DND-41 (cell line): ENCODE results near the gene RAVER2.

Experiments used
- ATAC-seq: fragments of 200-7000 bp; cut with Tn5 transposase; 3 replicates; pipeline ENCODE4 v1.9.1; 2021; ENCODE audit warnings: low read depth; ENCODE audit not compliant: insufficient read depth
- DNase-seq: peaks from one replicate; pipeline ENCODE4 v3.0.0-alpha.2; 2020
- H2AFZ ChIP-seq: 2 replicates; pipeline ENCODE4 v1.6.0; 2012; ENCODE audit warnings: low read depth, low read length
- H3K27ac ChIP-seq: 2 replicates; pipeline ENCODE4 v1.5.1; 2012; ENCODE audit warnings: low read length, inconsistent platforms
- H3K27me3 ChIP-seq: fragments of 200-600 bp; sonication (generic); 2 replicates; pipeline ENCODE4 v1.6.0; 2012; ENCODE audit warnings: low read length, mild to moderate bottlenecking, inconsistent platforms; ENCODE audit not compliant: insufficient read depth, poor library complexity
- H3K36me3 ChIP-seq: 2 replicates; pipeline ENCODE4 v1.5.1; 2012; ENCODE audit warnings: low read length, inconsistent platforms; ENCODE audit not compliant: insufficient read depth
- H3K4me1 ChIP-seq: 2 replicates; pipeline ENCODE4 v1.5.1; 2012; ENCODE audit warnings: mild to moderate bottlenecking, low read length; ENCODE audit not compliant: insufficient read depth
- H3K4me2 ChIP-seq: 2 replicates; pipeline ENCODE4 v1.6.0; 2012; ENCODE audit warnings: mild to moderate bottlenecking, moderate library complexity, low read length, inconsistent platforms; ENCODE audit not compliant: insufficient read depth
- H3K4me3 ChIP-seq, 2 experiments: fragments of 200-600 bp in 1 of 2; shearing (Covaris generic) in 1 of 2; 2 replicates each; pipeline ENCODE4 v1.5.1; 2012 to 2016; ENCODE audit warnings: inconsistent platforms in 2 of 2, low read length in 2 of 2, mild to moderate bottlenecking in 2 of 2, low read depth in 1 of 2, moderate library complexity in 1 of 2
- H3K79me2 ChIP-seq: 2 replicates; pipeline ENCODE4 v1.6.0; 2012; ENCODE audit warnings: low read length, inconsistent platforms; ENCODE audit not compliant: insufficient read depth
- H3K9ac ChIP-seq: 2 replicates; pipeline ENCODE4 v1.6.0; 2012; ENCODE audit warnings: low read depth, mild to moderate bottlenecking, inconsistent platforms, low read length, moderate library complexity
- H3K9me3 ChIP-seq: 2 replicates; pipeline ENCODE4 v1.5.1; 2012; ENCODE audit warnings: low read length, moderate library complexity, mild to moderate bottlenecking, inconsistent platforms; ENCODE audit not compliant: insufficient read depth, severe bottlenecking
- H4K20me1 ChIP-seq: 2 replicates; pipeline ENCODE4 v1.6.0; 2012; ENCODE audit warnings: low read length; ENCODE audit not compliant: insufficient read depth
- CTCF ChIP-seq: IDR thresholded peaks from 2 replicates; pipeline ENCODE4 v1.5.1; 2012; ENCODE audit warnings: borderline replicate concordance, low read length, moderate library complexity, mild to moderate bottlenecking; ENCODE audit not compliant: poor library complexity, severe bottlenecking; ENCODE audit errors: extremely low read depth
- EZH2 ChIP-seq: IDR thresholded peaks from 3 replicates; pipeline ENCODE4 v1.6.1; 2012; ENCODE audit warnings: borderline replicate concordance, low read depth, mild to moderate bottlenecking, moderate library complexity, low read length, inconsistent platforms; ENCODE audit not compliant: severe bottlenecking

The RAVER2 gene, protein sequence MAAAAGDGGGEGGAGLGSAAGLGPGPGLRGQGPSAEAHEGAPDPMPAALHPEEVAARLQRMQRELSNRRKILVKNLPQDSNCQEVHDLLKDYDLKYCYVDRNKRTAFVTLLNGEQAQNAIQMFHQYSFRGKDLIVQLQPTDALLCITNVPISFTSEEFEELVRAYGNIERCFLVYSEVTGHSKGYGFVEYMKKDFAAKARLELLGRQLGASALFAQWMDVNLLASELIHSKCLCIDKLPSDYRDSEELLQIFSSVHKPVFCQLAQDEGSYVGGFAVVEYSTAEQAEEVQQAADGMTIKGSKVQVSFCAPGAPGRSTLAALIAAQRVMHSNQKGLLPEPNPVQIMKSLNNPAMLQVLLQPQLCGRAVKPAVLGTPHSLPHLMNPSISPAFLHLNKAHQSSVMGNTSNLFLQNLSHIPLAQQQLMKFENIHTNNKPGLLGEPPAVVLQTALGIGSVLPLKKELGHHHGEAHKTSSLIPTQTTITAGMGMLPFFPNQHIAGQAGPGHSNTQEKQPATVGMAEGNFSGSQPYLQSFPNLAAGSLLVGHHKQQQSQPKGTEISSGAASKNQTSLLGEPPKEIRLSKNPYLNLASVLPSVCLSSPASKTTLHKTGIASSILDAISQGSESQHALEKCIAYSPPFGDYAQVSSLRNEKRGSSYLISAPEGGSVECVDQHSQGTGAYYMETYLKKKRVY

DNA sequence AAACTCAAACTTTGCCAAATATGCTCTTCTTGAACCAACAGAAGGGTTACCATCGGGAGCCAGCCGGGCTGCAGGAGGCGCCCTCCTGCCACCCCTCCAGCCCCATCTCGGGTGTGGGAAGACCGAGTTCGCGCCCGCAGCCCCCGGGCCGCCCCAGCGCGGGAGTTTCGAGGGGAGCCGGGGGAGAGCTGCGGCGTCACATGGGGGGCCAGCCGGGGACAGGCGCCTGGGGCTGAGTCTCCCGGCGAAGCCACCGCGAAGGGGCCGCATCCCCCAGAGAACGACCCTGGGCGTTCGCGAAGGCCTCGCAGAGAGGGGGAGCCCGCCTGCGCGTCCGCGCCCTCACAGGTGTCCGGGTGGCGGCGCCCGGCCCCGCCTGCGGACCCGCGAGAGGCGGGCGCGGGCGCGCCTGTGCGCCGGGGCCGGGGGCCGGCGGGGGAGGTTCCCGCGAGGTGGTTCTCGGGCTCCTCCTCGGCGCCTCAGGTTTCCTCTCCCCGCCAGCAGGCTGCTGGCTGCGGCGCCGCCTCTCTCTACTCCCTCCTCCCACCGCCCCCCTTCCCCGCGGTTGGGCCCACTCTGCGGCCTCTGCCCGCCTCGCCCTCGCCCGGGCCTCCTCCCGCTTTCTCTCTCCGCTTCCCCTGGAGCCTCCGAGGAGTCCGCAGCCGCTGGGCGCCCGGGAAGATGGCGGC is at the start of gene RAVER2:
Gene RAVER2, plus strand, starts transcription at position 584 of the 689 bp plus-strand sequence. Its CDS starts 98 bp downstream, at position 682.
- Histone ChIP-seq H3K27me3 (no peaks in the 10 kb centered on the region), H3K4me3 (peak within 1 kb of the TSS; percentile 27 to 63; a peak in 3 of 4 replicates), H3K9ac (peak within 1 kb of the TSS; percentile 60), H4K20me1 (no peaks in the 10 kb centered on the region), H3K36me3 (no peaks in the 10 kb centered on the region), H2AFZ (peak within 1 kb of the TSS; percentile 78), H3K4me2 (peak within 1 kb of the TSS; percentile 73), H3K4me1 (peaks cover 20% of the 10 kb centered on the region), H3K9me3 (no peaks in the 10 kb centered on the region), H3K27ac (no peak within 1 kb of the TSS), H3K79me2 (0 out of 2 replicates have a peak, but pooled peaks cover 2% of the 10 kb centered on the region)
- TF ChIP-seq EZH2 (no peak), CTCF (peak; percentile 57)
- ATAC-seq (peak; percentile 84), DNase-seq (peak; percentile 65)

GRCh38 chr1:64696879-64697278 is 48.0 kb upstream of the RAVER2 start:
- Histone ChIP-seq H3K79me2 (no peaks in the 10 kb centered on the region), H3K4me2 (no peak overlapping the region), H3K4me3 (no peak overlapping the region), H3K27ac (no peak overlapping the region), H3K4me1 (no peaks in the 10 kb centered on the region), H3K9ac (no peak overlapping the region), H4K20me1 (no peaks in the 10 kb centered on the region), H2AFZ (no peak overlapping the region), H3K36me3 (no peaks in the 10 kb centered on the region), H3K27me3 (peaks cover 6% of the 10 kb centered on the region), H3K9me3 (no peaks in the 10 kb centered on the region)
- DNase-seq (no peak), ATAC-seq (no peak)
- no peak for TF ChIP-seq CTCF

GRCh38 chr1:64699327-64699726 is 45.5 kb upstream of the RAVER2 start:
- ATAC-seq, result no peak
- Histone ChIP-seq H2AFZ (no peak overlapping the region), H3K4me1 (no peaks in the 10 kb centered on the region)

More at GRCh38 chr1:64699327-64699726, 45.5 kb upstream of the RAVER2 start:
- Histone ChIP-seq H3K27ac (no peak overlapping the region), H4K20me1 (no peaks in the 10 kb centered on the region), H3K79me2 (no peaks in the 10 kb centered on the region), H3K27me3 (peaks cover 4% of the 10 kb centered on the region), H3K9me3 (no peaks in the 10 kb centered on the region), H3K4me2 (no peak overlapping the region), H3K9ac (no peak overlapping the region), H3K36me3 (no peaks in the 10 kb centered on the region), H3K4me3 (no peak overlapping the region)
- no peak for TF ChIP-seq EZH2
- TF ChIP-seq CTCF, result no peak
- DNase-seq, result no peak
